K562 (cell line): ENCODE results near the gene PIGC. TPM values are rescaled to one million over a fixed set of nuclear protein-coding genes. Genes with fewer than 3 reads are reported as not detected.

Experiments used
- BCOR ChIP-seq: fragments of 450-650 bp; IDR thresholded peaks from 2 replicates; pipeline ENCODE4 v1.6.1; 2016
- CREM ChIP-seq: IDR thresholded peaks from 2 replicates; pipeline ENCODE4 v1.6.1; 2014; ENCODE audit warnings: antibody characterized with exemption, low read depth
- E2F8 ChIP-seq: fragments of 450-650 bp; IDR thresholded peaks from 2 replicates; pipeline ENCODE4 v1.7.1; 2018; ENCODE audit warnings: mild to moderate bottlenecking, low read depth; ENCODE audit not compliant: partially characterized antibody
- FOS ChIP-seq: IDR thresholded peaks from 3 replicates; pipeline ENCODE4 v1.6.1; 2011; ENCODE audit not compliant: insufficient read length; ENCODE audit errors: extremely low read depth
- FOSL1 ChIP-seq: fragments of 200-800 bp; sonication (Bioruptor generic); conservative IDR thresholded peaks from 2 replicates; pipeline ENCODE4 v1.6.1; 2016; ENCODE audit warnings: missing genetic modification characterization, missing compliant biosample characterization
- GATAD2A ChIP-seq: fragments of 450-650 bp; IDR thresholded peaks from 2 replicates; pipeline ENCODE4 v1.6.1; 2017
- GTF2E2 ChIP-seq: fragments of 200-800 bp; sonication (Bioruptor generic); IDR thresholded peaks from 2 replicates; pipeline ENCODE4 v1.6.1; 2016; ENCODE audit warnings: missing genetic modification characterization, missing compliant biosample characterization
- HDAC1 ChIP-seq, 2 experiments: fragments of 450-650 bp; IDR thresholded peaks; 2 replicates each; pipeline ENCODE4 v1.6.1; 2016 to 2017; ENCODE audit warnings: inconsistent platforms in 1 of 2, mild to moderate bottlenecking in 1 of 2, moderate library complexity in 1 of 2
- MBD2 ChIP-seq: sonication (generic); IDR thresholded peaks from 2 replicates; pipeline ENCODE4 v1.6.1; 2016; ENCODE audit warnings: low read depth, borderline replicate concordance
- MTA2 ChIP-seq: fragments of 450-650 bp; IDR thresholded peaks from 2 replicates; pipeline ENCODE4 v1.6.1; 2016; ENCODE audit warnings: low read depth
- NR2F6 ChIP-seq: fragments of 450-650 bp; formaldehyde crosslinking; IDR thresholded peaks from 2 replicates; pipeline ENCODE4 v1.4.0; 2020; ENCODE audit warnings: mild to moderate bottlenecking
- PCBP1 ChIP-seq: fragments of 200-400 bp; formaldehyde crosslinking; IDR thresholded peaks from 2 replicates; pipeline ENCODE4 v1.6.1; 2018; ENCODE audit warnings: mild to moderate bottlenecking, low read depth, low read length; ENCODE audit not compliant: poor library complexity, severe bottlenecking
- SMARCC2 ChIP-seq: fragments of 450-650 bp; IDR thresholded peaks from 2 replicates; pipeline ENCODE4 v1.6.1; 2017; ENCODE audit warnings: antibody characterized with exemption, moderate library complexity, mild to moderate bottlenecking, low read depth
- STAT5A ChIP-seq: IDR thresholded peaks from 2 replicates; pipeline ENCODE4 v1.6.1; 2012; ENCODE audit warnings: low read length, inconsistent platforms, borderline replicate concordance
- TBL1XR1 ChIP-seq, 2 experiments: IDR thresholded peaks; 2 replicates each; pipeline ENCODE4 v1.6.1; 2012; ENCODE audit warnings: improper control_type of control experiment in 2 of 2, low read length in 2 of 2, mild to moderate bottlenecking in 1 of 2
- ZC3H11A ChIP-seq: IDR thresholded peaks from 2 replicates; pipeline ENCODE4 v1.6.1; 2012; ENCODE audit warnings: low read depth, low read length, improper control_type of control experiment
- polyA plus RNA-seq, 8 experiments: library from polyadenylated mRNA; depleted of rRNA in 4 of 8; stranded (reverse) in 5 of 8; unstranded in 3 of 8; fragments of >200 nt; fragmentation: Nextera tagmentation in 2 of 8; fragmentation: Illumina TruSeq in 1 of 8; extraction: Ambion mirVana in 2 of 8; extraction: Trizol in 1 of 8; gene quantifications; 2 replicates each; pipeline versions ENCODE4 v1.2.1 to v1.2.3, GENCODE V29; 2011 to 2014; ENCODE audit warnings: inconsistent platforms in 1 of 8, missing spikeins in 1 of 8
- total RNA-seq, 7 experiments: library from RNA; depleted of rRNA in 6 of 7; stranded (reverse); fragments of >200 nt in 6 of 7; fragmentation: Illumina TruSeq in 2 of 7; extraction: Trizol in 2 of 7; gene quantifications; 2 replicates each; pipeline versions ENCODE4 v1.2.1 to v1.2.3, GENCODE V29; 2011 to 2021; ENCODE audit warnings: low replicate concordance in 1 of 7
- TF ChIP-seq, protein P1 (sequence below): sonication (generic); formaldehyde crosslinking; IDR thresholded peaks from 2 replicates; pipeline ENCODE4 v1.8.1; 2023; ENCODE audit warnings: missing genetic modification reagents, mild to moderate bottlenecking, borderline replicate concordance
- TF ChIP-seq, protein P2 (sequence below), 2 experiments: IDR thresholded peaks; 2 replicates each; pipeline ENCODE4 v1.6.1; 2011; ENCODE audit warnings: borderline replicate concordance in 1 of 2, control low read depth in 1 of 2, low read depth in 1 of 2, low read length in 1 of 2, mild to moderate bottlenecking in 1 of 2, mixed read lengths in 1 of 2, moderate library complexity in 1 of 2; ENCODE audit not compliant: insufficient read depth in 1 of 2, insufficient read length in 1 of 2, poor library complexity in 1 of 2, severe bottlenecking in 1 of 2; ENCODE audit errors: extremely low read depth in 1 of 2
- TF ChIP-seq, protein P3 (sequence below): sonication (generic); formaldehyde crosslinking; IDR thresholded peaks from 2 replicates; pipeline ENCODE4 v1.8.0; 2022; ENCODE audit warnings: mild to moderate bottlenecking, missing genetic modification reagents

The PIGC gene
- total and polyA plus RNA-seq, 9 of the 15 experiments (the other 6 are each of a cell fraction or from before 2014, with no cell fraction given): 30.5 to 97.9 (median 54.7) TPM

DNA sequence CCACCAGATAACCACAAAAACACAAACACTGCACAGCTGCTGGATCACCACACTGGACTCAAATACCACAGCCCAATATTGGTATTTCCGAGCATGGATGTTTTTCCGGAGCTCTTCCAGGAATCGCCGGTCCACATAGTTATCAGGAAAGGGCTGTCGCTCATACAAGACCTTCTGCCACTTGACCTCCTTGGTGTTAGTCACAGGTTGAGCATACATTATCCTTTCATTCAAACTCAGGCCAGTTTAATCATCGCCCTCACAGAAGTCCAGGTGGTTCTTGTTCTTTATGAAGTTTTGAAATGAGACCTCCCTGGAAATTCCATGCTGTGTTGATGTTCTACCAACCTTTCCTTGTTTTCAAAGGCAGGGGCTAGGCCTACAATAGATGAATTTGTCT lies 1.5 kb downstream of the PIGC start (continued):
- TF ChIP-seq NR2F6 (no peak), E2F8 (peak; percentile 46), GTF2E2 (tag) (peak; percentile 34), PCBP1 (no peak), BCOR (peak; percentile 65; the same call in 1 of the 2 replicates), MTA2 (peak; percentile 52), CREM (peak; percentile 53), ZC3H11A (no peak), TBL1XR1 (IDR thresholded peaks at IDR 0.05; ENCODE audit: low read length in 2 of 2) (peak; percentile 11 to 88; a peak in 2 of 4 replicates), SMARCC2 (peak; percentile 64; the same call in 1 of the 2 replicates), HDAC1 (IDR thresholded peaks at IDR 0.05) (peak; percentile 6 to 73; a peak in 2 of 4 replicates), GATAD2A (no peak), STAT5A (peak; percentile 97), MBD2 (0 out of 2 replicates have a peak, but pooled peaks have one; percentile 27), FOS (no peak), FOSL1 (peak; percentile 93)
- TF ChIP-seq, protein P1, sequence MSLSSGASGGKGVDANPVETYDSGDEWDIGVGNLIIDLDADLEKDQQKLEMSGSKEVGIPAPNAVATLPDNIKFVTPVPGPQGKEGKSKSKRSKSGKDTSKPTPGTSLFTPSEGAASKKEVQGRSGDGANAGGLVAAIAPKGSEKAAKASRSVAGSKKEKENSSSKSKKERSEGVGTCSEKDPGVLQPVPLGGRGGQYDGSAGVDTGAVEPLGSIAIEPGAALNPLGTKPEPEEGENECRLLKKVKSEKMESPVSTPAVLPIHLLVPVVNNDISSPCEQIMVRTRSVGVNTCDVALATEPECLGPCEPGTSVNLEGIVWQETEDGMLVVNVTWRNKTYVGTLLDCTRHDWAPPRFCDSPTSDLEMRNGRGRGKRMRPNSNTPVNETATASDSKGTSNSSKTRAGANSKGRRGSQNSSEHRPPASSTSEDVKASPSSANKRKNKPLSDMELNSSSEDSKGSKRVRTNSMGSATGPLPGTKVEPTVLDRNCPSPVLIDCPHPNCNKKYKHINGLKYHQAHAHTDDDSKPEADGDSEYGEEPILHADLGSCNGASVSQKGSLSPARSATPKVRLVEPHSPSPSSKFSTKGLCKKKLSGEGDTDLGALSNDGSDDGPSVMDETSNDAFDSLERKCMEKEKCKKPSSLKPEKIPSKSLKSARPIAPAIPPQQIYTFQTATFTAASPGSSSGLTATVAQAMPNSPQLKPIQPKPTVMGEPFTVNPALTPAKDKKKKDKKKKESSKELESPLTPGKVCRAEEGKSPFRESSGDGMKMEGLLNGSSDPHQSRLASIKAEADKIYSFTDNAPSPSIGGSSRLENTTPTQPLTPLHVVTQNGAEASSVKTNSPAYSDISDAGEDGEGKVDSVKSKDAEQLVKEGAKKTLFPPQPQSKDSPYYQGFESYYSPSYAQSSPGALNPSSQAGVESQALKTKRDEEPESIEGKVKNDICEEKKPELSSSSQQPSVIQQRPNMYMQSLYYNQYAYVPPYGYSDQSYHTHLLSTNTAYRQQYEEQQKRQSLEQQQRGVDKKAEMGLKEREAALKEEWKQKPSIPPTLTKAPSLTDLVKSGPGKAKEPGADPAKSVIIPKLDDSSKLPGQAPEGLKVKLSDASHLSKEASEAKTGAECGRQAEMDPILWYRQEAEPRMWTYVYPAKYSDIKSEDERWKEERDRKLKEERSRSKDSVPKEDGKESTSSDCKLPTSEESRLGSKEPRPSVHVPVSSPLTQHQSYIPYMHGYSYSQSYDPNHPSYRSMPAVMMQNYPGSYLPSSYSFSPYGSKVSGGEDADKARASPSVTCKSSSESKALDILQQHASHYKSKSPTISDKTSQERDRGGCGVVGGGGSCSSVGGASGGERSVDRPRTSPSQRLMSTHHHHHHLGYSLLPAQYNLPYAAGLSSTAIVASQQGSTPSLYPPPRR: no peak
- TF ChIP-seq, protein P2, sequence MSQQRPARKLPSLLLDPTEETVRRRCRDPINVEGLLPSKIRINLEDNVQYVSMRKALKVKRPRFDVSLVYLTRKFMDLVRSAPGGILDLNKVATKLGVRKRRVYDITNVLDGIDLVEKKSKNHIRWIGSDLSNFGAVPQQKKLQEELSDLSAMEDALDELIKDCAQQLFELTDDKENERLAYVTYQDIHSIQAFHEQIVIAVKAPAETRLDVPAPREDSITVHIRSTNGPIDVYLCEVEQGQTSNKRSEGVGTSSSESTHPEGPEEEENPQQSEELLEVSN (IDR thresholded peaks at IDR 0.05; ENCODE audit: borderline replicate concordance in 1 of 2, extremely low read depth in 1 of 2, insufficient read depth in 1 of 2, insufficient read length in 1 of 2, low read depth in 1 of 2, low read length in 1 of 2, poor library complexity in 1 of 2, severe bottlenecking in 1 of 2): peak in 1 of 2 experiments; percentile 21
- TF ChIP-seq, protein P3, sequence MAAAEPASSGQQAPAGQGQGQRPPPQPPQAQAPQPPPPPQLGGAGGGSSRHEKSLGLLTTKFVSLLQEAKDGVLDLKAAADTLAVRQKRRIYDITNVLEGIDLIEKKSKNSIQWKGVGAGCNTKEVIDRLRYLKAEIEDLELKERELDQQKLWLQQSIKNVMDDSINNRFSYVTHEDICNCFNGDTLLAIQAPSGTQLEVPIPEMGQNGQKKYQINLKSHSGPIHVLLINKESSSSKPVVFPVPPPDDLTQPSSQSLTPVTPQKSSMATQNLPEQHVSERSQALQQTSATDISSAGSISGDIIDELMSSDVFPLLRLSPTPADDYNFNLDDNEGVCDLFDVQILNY (CRISPR knock-in tag): no peak
